HL-60 (cell line): ENCODE data around the gene SNORC.
"Not testable (repeated sequence)": the region's sequence is repeated elsewhere in the genome, so short reads cannot be mapped to it uniquely, and the experiment has no call there.

Experiments used
- GABPA ChIP-seq: IDR thresholded peaks from 2 replicates; pipeline ENCODE4 v1.6.1; 2012; ENCODE audit warnings: low read depth
- POLR2AphosphoS5 ChIP-seq: IDR thresholded peaks from 2 replicates; pipeline ENCODE4 v1.6.1; 2012; ENCODE audit warnings: low read depth
- TF ChIP-seq, protein P1 (sequence below): IDR thresholded peaks from one replicate; pipeline ENCODE4 v1.5.1; 2011; ENCODE audit warnings: low read length, control low read depth, inconsistent platforms; ENCODE audit not compliant: insufficient read depth

DNA sequence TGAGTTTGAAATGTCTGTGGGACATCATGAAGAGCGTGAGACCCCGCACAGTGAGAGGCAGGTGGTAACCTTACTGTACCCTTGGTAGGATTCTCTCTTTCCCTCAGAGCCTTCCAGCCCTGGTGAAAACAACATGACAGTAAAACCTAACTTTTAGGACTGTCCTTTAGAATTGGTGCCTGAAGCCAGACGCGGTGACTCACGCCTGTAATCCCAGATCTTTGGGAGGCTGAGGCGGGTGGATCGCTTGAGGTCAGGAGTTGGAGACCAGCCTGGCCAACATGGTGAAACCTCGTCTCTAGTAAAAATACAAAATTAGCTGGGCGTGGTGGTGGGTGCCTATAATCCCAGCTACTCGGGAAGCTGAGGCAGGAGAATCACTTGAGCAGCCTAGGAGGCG lies 18.0 kb upstream of the SNORC start:
- TF ChIP-seq, protein P1, sequence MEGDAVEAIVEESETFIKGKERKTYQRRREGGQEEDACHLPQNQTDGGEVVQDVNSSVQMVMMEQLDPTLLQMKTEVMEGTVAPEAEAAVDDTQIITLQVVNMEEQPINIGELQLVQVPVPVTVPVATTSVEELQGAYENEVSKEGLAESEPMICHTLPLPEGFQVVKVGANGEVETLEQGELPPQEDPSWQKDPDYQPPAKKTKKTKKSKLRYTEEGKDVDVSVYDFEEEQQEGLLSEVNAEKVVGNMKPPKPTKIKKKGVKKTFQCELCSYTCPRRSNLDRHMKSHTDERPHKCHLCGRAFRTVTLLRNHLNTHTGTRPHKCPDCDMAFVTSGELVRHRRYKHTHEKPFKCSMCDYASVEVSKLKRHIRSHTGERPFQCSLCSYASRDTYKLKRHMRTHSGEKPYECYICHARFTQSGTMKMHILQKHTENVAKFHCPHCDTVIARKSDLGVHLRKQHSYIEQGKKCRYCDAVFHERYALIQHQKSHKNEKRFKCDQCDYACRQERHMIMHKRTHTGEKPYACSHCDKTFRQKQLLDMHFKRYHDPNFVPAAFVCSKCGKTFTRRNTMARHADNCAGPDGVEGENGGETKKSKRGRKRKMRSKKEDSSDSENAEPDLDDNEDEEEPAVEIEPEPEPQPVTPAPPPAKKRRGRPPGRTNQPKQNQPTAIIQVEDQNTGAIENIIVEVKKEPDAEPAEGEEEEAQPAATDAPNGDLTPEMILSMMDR, result not testable (repeated sequence)
- not testable (repeated sequence) for TF ChIP-seq GABPA, POLR2AphosphoS5
